ENCODE data around the gene PHF2. TPM values are rescaled to one million over a fixed set of nuclear protein-coding genes. Genes with fewer than 3 reads are reported as not detected.

Gene PHF2
- total and polyA plus RNA-seq, 2 of the 8 experiments (the other 6 are each of a cell fraction or from before 2014, with no cell fraction given) = 3.4 to 9.4 TPM

DNA sequence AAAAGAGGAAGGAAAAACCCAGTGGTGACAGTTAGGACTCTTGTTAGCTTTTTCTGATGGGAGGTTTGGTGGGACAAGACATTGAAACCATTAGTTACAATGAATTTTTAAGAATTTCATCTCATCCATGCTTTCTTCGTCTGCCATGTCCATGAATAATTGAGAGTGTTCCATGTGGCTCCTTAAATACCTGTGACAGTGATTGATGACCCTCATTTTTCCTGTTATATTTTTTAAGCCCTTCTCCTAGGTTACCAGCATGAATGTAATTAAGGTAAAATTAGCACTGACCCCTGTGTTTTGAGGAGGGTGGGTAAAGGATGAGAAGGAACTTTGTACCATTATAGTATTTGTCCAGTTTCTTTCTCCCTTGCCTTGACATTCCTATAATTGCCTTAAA, 23.5 kb upstream of the PHF2 start:
- no peak overlapping the region for H2BK12ac ChIP-seq (ENCODE audit: low read depth, low read length)
- no peak overlapping the region for H4K5ac ChIP-seq (ENCODE audit: insufficient read length, low read depth, low read length)
- H2AFZ ChIP-seq (ENCODE audit: low read length) = no peak overlapping the region
- no peak overlapping the region for H4K91ac ChIP-seq (replicated peaks; ENCODE audit: insufficient read length, low read length)
- H3K14ac ChIP-seq (ENCODE audit: insufficient read length) = no peak overlapping the region
- H2BK20ac ChIP-seq (ENCODE audit: low read length) = no peak overlapping the region
- H3K23ac ChIP-seq (ENCODE audit: insufficient read length) = no peak overlapping the region
- no peaks in the 10 kb centered on the region for H3K27me3 ChIP-seq (replicated peaks in 1 of 4; ENCODE audit: control insufficient read depth in 3 of 4, extremely low read depth in 1 of 4, insufficient read depth in 3 of 4, low read length in 3 of 4)
- H2BK120ac ChIP-seq (replicated peaks; ENCODE audit: low read depth, low read length) = no peak overlapping the region
- no peak overlapping the region for H3K9ac ChIP-seq (replicated peaks in 1 of 4; ENCODE audit: extremely low read depth in 1 of 4, low read depth in 3 of 4, low read length in 3 of 4)
- no peak overlapping the region for H3K18ac ChIP-seq (ENCODE audit: extremely low read depth, low read length)
- H3K4me1 ChIP-seq (replicated peaks in 1 of 4; ENCODE audit: control insufficient read depth in 3 of 4, insufficient read depth in 4 of 4, low read length in 3 of 4) = peaks cover 0 to 1% (median 0%) of the 10 kb centered on the region in 4 experiments; a peak in 2 of 7 replicates
- H4K8ac ChIP-seq (ENCODE audit: extremely low read depth, insufficient read depth, low read length) = no peak overlapping the region
- DNase-seq (ENCODE audit: low read depth in 1 of 2, low spot score in 2 of 2) (no peak), FAIRE-seq (no peak)
- CTCF ChIA-PET (ENCODE audit: partially characterized antibody) = interaction anchor here (1.3 to 1.7 kb wide), 2 partner anchors 18 to 249 kb away, joined by 3 read pairs; no protein-coding TSS in a partner anchor
- no peaks in the 10 kb centered on the region for H3K79me2 ChIP-seq (ENCODE audit: control insufficient read depth in 1 of 2, insufficient read depth in 2 of 2, low read length in 2 of 2)
- no peak overlapping the region for H3K4ac ChIP-seq (replicated peaks; ENCODE audit: insufficient read length, low read depth, low read length)
- H3K4me2 ChIP-seq (ENCODE audit: insufficient read depth in 1 of 2, low read depth in 2 of 2, low read length in 2 of 2) = no peak overlapping the region
- H2AK5ac ChIP-seq (ENCODE audit: low read depth, low read length) = no peak overlapping the region
- POLR2A ChIA-PET (ENCODE audit: partially characterized antibody) = no interaction called here
- H3K56ac ChIP-seq (replicated peaks; ENCODE audit: insufficient read length, low read depth, low read length) = no peak overlapping the region
- no peak overlapping the region for H2BK5ac ChIP-seq (ENCODE audit: low read depth, low read length)
- H3K79me1 ChIP-seq (ENCODE audit: low read depth, low read length) = no peaks in the 10 kb centered on the region
- peaks cover under 1 to 33% (median 8%) of the 10 kb centered on the region in 4 experiments; a peak in 6 of 8 replicates for H3K36me3 ChIP-seq (ENCODE audit: control insufficient read depth in 2 of 4, insufficient read depth in 4 of 4, low read length in 3 of 4)
- no peak overlapping the region for H2BK15ac ChIP-seq (ENCODE audit: low read length)
- no peak overlapping the region for H3K4me3 ChIP-seq (ENCODE audit: extremely low read depth in 1 of 4, insufficient read depth in 2 of 4, low read depth in 3 of 4, low read length in 4 of 4)
- no peaks in the 10 kb centered on the region for H3K9me3 ChIP-seq (ENCODE audit: insufficient read depth in 2 of 2, low read depth in 1 of 2, low read length in 1 of 2)
- 86% methylated on average over 1 of the region's 1 CpG; no CpG with 5 or more reads in 1 of the 2 experiments for WGBS, 2 experiments (ENCODE audit: extremely low coverage in 1 of 2, insufficient coverage in 1 of 2, insufficient read length in 1 of 2, insufficient replicate concordance in 2 of 2, low coverage in 1 of 2, low lambda C conversion rate in 2 of 2, missing lambda C conversion rate in 1 of 2)
- no peak overlapping the region for H3K27ac ChIP-seq (ENCODE audit: low read depth, low read length)
- TF ChIP-seq SP4 (IDR thresholded peaks at IDR 0.05; ENCODE audit: low read length) (no peak), SUZ12 (IDR thresholded peaks at IDR 0.05; ENCODE audit: low read length) (no peak), KDM4A (IDR thresholded peaks at IDR 0.05; ENCODE audit: low read depth, low read length, severe bottlenecking) (no peak), RNF2 (IDR thresholded peaks at IDR 0.05; ENCODE audit: borderline replicate concordance, low read depth, low read length, missing control alignments, poor library complexity, severe bottlenecking) (no peak), ATF2 (IDR thresholded peaks at IDR 0.05; ENCODE audit: low read length) (no peak), EGR1 (IDR thresholded peaks at IDR 0.05; ENCODE audit: borderline replicate concordance, low read depth, low read length) (no peak), SAP30 (IDR thresholded peaks at IDR 0.05; ENCODE audit: insufficient read depth, insufficient replicate concordance, low read length) (no peak), RAD21 (IDR thresholded peaks at IDR 0.05 in 1 of 2, conservative IDR thresholded peaks at IDR 0.05 in 1 of 2; ENCODE audit: low read depth in 2 of 2, low read length in 2 of 2) (no peak), MAFK (IDR thresholded peaks at IDR 0.05; ENCODE audit: low read depth, low read length) (no peak), GABPA (IDR thresholded peaks at IDR 0.05; ENCODE audit: borderline replicate concordance, insufficient read depth, low read length) (no peak)
- no peaks in the 10 kb centered on the region; the same call in 1 of the 2 replicates for H3K23me2 ChIP-seq (ENCODE audit: low read depth, low read length)
- H4K20me1 ChIP-seq (replicated peaks in 1 of 2; ENCODE audit: control insufficient read depth in 1 of 2, insufficient read depth in 2 of 2, low read length in 2 of 2) = peaks cover 0 to 8% of the 10 kb centered on the region in 2 experiments

Measured in H1 (cell line).